Skeletal muscle tissue (tissue), 4 donors: ENCODE results near the gene OPA3. TPM values are rescaled to one million over a fixed set of nuclear protein-coding genes. Genes with fewer than 3 reads are reported as not detected.

Experiments
- H3K27ac ChIP-seq: one replicate; pipeline ENCODE4 v1.7.0; 2013; ENCODE audit warnings: mild to moderate bottlenecking, low read depth, low read length, inconsistent platforms
- H3K27me3 ChIP-seq, 3 donors: one replicate each; pipeline ENCODE4 v1.7.0; 2013; ENCODE audit warnings: low read length in 3 of 3; ENCODE audit not compliant: control insufficient read depth in 3 of 3, insufficient read depth in 3 of 3
- H3K36me3 ChIP-seq, 3 donors: one replicate each; pipeline ENCODE4 v1.7.0; 2013; ENCODE audit warnings: low read length in 3 of 3; ENCODE audit not compliant: control insufficient read depth in 3 of 3, insufficient read depth in 3 of 3
- H3K4me1 ChIP-seq, 3 donors: one replicate each; pipeline ENCODE4 v1.7.0; 2013; ENCODE audit warnings: low read length in 3 of 3, mild to moderate bottlenecking in 3 of 3; ENCODE audit not compliant: control insufficient read depth in 3 of 3, insufficient read depth in 3 of 3
- H3K4me3 ChIP-seq, 3 donors: one replicate each; pipeline ENCODE4 v1.7.0; 2013; ENCODE audit warnings: low read length in 3 of 3
- H3K9ac ChIP-seq, 3 donors: one replicate each; pipeline ENCODE4 v1.7.0; 2013; ENCODE audit warnings: low read length in 3 of 3, mild to moderate bottlenecking in 3 of 3, moderate library complexity in 2 of 3, low read depth in 1 of 3
- H3K9me3 ChIP-seq, 3 donors: one replicate each; pipeline ENCODE4 v1.7.0; 2013; ENCODE audit warnings: low read length in 3 of 3; ENCODE audit not compliant: control insufficient read depth in 3 of 3
- total RNA-seq: library from RNA; depleted of rRNA; stranded (reverse); fragments of >200 nt; gene quantifications from one replicate; pipeline ENCODE4 v1.2.3, GENCODE V29; 2014
- donor health status: Osteomylitis.

OPA3 gene
- total RNA-seq, 1 donor from 2014 or later: 3.7 TPM

- H3K4me1 ChIP-seq: peaks cover 0 to 9% (median 0%) of the 10 kb centered on the region in 3 donors
- no peak overlapping the region for H3K9ac ChIP-seq
- no peaks in the 10 kb centered on the region for H3K27me3 ChIP-seq
- no peaks in the 10 kb centered on the region for H3K9me3 ChIP-seq
- no peak overlapping the region for H3K27ac ChIP-seq
- peaks cover 4 to 9% (median 7%) of the 10 kb centered on the region in 3 donors for H3K36me3 ChIP-seq
- no peak overlapping the region for H3K4me3 ChIP-seq
These were observed 30.1 kb downstream of the OPA3 start for GRCh38 chr19:45554481-45554880.

DNA sequence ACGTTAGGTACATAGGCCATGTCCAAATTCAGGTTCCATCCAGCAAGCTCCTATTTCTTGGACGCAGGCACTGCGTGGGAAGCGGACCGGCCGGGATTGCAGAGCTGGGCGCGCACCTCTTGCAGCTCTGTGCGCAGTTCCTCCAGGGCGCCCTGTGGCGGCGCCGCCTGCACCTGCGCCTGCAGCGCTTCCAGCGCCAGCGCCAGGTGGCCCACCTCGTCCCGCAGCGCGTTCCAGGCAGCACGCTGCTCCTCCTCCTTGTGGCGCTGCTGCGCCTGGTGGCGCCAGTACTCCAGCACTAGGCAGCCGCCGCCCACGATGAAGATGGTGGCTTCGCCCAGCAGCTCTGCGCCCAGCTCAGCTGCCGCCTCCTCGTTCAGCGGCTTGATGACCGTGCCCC lies 31.1 kb downstream of the OPA3 start:
- Histone ChIP-seq H3K9ac (no peak overlapping the region), H3K4me3 (no peak overlapping the region), H3K27me3 (no peaks in the 10 kb centered on the region), H3K4me1 (peaks cover 0 to 9% (median 0%) of the 10 kb centered on the region in 3 donors), H3K36me3 (peaks cover 4 to 9% (median 7%) of the 10 kb centered on the region in 3 donors), H3K9me3 (no peaks in the 10 kb centered on the region), H3K27ac (no peak overlapping the region)

GRCh38 chr19:45547965-45548609 lies 36.5 kb downstream of the OPA3 start:
- H3K9ac ChIP-seq: no peak overlapping the region
- H3K27ac ChIP-seq: no peak overlapping the region
- peaks cover 0 to 6% (median 0%) of the 10 kb centered on the region in 3 donors for H3K4me1 ChIP-seq
- H3K4me3 ChIP-seq: no peak overlapping the region
- H3K36me3 ChIP-seq: peaks cover 1 to 4% (median 3%) of the 10 kb centered on the region in 3 donors
- no peaks in the 10 kb centered on the region for H3K27me3 ChIP-seq
- H3K9me3 ChIP-seq: no peaks in the 10 kb centered on the region

DNA sequence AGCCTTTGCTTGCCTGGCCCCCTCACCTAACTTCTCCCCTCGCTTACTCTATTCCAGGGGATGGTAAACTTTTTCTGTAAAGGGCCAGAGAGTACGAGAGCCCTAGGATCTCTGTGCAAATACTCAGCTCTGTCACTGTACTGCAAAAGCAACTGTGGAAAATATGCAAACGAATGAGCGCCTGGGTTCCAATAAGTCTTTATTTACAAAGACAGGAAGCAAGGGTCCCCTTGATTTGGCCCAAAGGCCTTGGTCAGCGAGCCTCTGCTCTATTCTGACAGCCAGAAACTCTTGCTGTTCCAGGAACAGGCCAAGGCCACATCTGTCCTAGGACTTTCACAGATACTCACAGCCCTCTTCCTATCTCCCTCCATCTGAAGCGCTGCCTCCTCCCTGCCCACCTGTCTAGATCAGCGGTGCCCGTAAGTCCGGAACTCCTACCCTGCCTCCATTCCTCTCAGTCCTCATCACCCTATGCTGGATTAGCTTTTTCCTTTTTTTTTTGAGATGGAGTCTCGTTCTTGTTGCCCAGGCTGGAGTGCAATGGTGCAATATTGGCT lies 37.3 kb downstream of the OPA3 start:
- Histone ChIP-seq H3K36me3 (no peaks in the 10 kb centered on the region), H3K4me3 (no peak overlapping the region), H3K9me3 (no peaks in the 10 kb centered on the region), H3K27ac (no peak overlapping the region), H3K4me1 (peaks cover 0 to 6% (median 0%) of the 10 kb centered on the region in 3 donors), H3K27me3 (no peaks in the 10 kb centered on the region), H3K9ac (no peak overlapping the region)

DNA sequence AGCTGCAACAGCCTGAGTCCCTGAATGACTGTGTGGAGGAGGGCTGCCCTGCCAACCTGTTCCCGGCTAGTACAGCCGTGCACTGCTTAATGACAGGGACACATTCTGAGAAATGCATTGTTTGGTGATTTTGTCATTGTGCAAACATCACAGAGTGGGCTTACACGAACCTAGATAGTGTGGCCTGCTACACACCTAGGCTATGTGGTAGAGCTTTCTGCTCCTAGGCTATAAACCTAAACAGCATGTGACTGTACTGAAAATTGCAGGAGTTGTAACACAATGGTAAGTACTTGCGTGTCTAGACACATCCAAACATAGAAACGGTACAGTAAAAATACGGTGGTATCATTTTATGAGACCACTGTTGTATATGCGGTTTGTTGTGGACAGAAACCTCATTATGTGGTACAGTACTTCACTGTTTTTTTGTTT lies 42.4 kb downstream of the OPA3 start:
- no peaks in the 10 kb centered on the region for H3K27me3 ChIP-seq
- no peak overlapping the region for H3K27ac ChIP-seq
- H3K9me3 ChIP-seq: no peaks in the 10 kb centered on the region
- no peaks in the 10 kb centered on the region for H3K36me3 ChIP-seq
- H3K4me3 ChIP-seq: no peak overlapping the region
- no peak overlapping the region for H3K9ac ChIP-seq
- H3K4me1 ChIP-seq: no peaks in the 10 kb centered on the region

DNA sequence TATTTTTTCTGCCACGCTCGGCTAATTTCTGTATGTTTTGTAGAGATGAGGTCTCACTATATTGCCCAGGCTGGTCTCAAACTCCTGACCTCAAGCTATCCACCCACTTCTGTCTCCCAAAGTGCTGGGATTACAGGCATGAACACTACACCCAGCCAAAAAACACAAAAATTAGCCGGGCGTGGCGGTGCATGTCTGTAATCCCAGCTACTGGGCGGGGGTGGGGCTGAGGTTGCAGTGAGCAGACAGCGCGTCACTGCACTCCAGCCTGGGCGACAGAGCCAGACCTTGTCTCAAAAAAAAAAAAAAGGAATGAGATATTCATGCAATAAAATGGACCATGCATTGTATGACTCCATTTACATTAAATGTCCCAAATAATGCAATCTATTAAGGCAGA lies 45.1 kb downstream of the OPA3 start:
- no peaks in the 10 kb centered on the region for H3K36me3 ChIP-seq
- no peak overlapping the region for H3K9ac ChIP-seq

GRCh38 chr19:45531349-45531748 lies 53.3 kb downstream of the OPA3 start:
- Histone ChIP-seq H3K27me3 (peaks cover 5 to 22% (median 9%) of the 10 kb centered on the region in 3 donors), H3K9me3 (no peaks in the 10 kb centered on the region), H3K9ac (no peak overlapping the region), H3K4me1 (peaks cover 7 to 10% (median 7%) of the 10 kb centered on the region in 3 donors), H3K4me3 (no peak overlapping the region), H3K27ac (no peak overlapping the region), H3K36me3 (no peaks in the 10 kb centered on the region)

More for the DNA sequence above, 45.1 kb downstream of the OPA3 start:
- H3K4me1 ChIP-seq: no peaks in the 10 kb centered on the region
- no peak overlapping the region for H3K27ac ChIP-seq
- H3K4me3 ChIP-seq: no peak overlapping the region
- no peaks in the 10 kb centered on the region for H3K27me3 ChIP-seq
- H3K9me3 ChIP-seq: no peaks in the 10 kb centered on the region

DNA sequence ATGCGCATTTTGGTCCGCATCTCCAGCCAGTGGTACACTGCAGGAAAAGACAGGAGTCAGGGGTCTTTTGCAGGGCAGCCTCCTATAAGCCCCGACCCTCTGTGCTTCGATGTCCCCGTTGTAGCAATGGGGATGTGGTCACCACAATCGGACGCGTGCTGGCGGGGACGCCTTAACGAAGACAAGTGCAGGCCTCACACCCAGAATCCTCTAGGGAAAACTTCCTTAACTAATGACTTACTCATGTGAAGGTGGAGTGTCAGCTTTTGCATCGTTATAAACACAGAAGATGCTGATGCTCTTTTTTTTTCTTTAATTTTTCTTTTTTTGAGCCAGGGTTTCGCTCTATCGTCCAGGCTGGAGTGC lies 55.2 kb downstream of the OPA3 start:
- H3K4me1 ChIP-seq: peaks cover 8 to 15% (median 13%) of the 10 kb centered on the region in 3 donors
- no peaks in the 10 kb centered on the region for H3K9me3 ChIP-seq
- H3K27ac ChIP-seq: no peak overlapping the region
- H3K36me3 ChIP-seq: peaks cover 3 to 9% (median 4%) of the 10 kb centered on the region in 3 donors
- peaks cover 5 to 22% (median 9%) of the 10 kb centered on the region in 3 donors for H3K27me3 ChIP-seq
- peak overlapping the region in 1 of 3 donors; percentile 6 for H3K4me3 ChIP-seq
- no peak overlapping the region for H3K9ac ChIP-seq

- Histone ChIP-seq H3K9me3 (no peaks in the 10 kb centered on the region), H3K9ac (no peak overlapping the region), H3K4me1 (peaks cover 9 to 16% (median 14%) of the 10 kb centered on the region in 3 donors), H3K27me3 (peaks cover 5 to 22% (median 9%) of the 10 kb centered on the region in 3 donors), H3K27ac (no peak overlapping the region), H3K4me3 (peak overlapping the region in 1 of 3 donors; percentile 6), H3K36me3 (peaks cover 3 to 10% (median 4%) of the 10 kb centered on the region in 3 donors)
These were observed 55.7 kb downstream of the OPA3 start for GRCh38 chr19:45528744-45529419.
